ENCODE results near the gene EXPH5.

EXPH5 gene

DNA sequence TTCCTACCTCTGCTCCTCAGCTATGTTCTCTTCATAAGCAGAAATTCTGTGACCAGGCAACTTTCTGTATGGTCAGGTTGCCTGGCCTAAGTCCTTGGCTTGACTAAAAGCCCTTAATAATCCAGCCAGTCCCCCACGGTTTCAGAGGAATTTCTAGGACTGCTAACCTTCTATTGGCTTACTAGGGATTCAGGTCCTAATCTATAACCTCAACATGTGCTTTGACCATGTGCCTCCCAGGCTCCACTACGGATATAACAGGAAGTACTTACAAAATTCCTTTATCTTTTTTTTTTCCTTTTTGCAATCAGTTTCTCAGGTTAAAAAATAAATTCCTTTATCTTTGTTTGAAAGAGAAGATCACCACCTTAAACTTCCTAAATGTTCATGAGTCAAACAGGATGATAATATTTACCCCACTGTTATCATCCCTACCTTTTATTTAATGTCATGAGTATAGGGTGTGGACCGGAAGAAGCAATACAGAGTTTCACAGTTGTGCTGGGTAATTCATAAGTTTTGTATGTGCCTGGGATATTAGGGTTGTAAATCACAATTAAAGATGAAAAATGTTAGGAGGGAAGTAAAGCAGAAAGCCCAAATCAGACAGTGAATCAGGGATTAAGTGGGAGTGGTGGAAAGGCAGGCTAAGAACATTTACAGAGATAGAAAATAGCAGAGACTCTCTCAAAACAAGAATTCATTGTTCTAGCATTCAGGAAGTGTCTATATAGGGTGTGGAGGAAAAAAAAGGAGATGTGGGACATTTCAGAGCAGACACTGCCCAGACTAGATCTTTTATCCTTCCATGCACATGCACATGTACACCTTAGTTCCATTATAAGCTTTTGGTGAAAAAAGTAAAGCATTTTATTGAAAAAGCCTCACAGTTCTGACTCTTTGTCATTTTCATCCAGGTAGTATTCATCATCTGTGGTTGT lies 84.6 kb downstream of the EXPH5 start:
- no peak for DNase-seq

DNA sequence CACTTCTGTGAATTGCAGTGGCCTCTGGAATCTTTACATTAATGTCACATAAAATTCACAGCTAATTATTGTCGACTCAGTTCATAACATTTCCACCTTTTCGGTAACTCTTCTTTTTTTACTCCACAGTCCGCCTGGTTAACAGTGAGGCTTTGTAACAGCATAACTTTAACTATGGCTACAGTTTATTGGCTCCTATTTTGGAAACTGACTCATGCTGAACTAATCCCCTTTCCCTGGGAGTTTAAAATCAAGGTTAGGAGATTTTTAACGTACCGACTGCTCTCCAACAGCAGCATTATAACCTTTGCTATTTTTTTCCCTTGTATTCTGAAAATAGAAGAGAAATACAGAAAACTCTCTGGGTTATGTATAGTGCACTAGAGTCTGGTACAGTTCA lies 92.2 kb downstream of the EXPH5 start:
- no peak for DNase-seq

DNA sequence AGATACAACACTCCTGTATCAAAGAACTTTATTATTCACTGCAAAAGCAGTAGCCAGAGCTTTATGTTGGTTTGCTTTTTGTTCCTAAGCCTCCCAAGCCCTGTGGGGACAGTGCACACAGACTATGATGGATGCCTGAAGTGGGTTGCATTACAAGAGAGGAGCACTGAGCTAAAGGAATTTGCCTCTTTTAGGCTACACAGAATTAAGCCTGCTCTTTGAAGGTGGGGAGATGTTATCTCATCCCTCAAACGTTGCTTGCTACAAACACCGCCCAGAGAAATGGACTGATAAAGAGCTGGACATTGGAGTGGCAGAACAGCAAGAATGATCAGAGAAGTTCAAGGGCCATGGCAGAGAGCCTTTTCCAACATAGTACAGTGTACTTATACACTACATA lies 92.8 kb downstream of the EXPH5 start:
- no peak for DNase-seq

DNA sequence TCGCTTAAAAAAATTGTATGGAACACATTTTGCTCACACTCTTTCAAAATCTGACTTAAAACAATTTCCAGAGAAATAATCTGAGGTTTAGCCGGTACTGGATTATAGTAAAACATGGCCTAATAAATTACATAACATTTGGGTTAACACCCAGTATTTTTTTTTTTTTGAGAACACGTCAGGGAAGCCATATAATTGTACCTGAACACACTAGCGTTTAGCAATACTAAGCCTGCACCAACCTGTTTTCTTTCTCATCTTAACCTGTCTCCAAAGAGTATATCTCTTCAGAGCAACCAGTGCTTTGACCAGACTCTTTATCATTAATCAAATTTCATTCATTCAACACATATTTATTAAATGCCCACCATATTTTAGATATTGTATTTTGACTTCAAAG lies 93.4 kb downstream of the EXPH5 start:
- DNase-seq = no peak

DNA sequence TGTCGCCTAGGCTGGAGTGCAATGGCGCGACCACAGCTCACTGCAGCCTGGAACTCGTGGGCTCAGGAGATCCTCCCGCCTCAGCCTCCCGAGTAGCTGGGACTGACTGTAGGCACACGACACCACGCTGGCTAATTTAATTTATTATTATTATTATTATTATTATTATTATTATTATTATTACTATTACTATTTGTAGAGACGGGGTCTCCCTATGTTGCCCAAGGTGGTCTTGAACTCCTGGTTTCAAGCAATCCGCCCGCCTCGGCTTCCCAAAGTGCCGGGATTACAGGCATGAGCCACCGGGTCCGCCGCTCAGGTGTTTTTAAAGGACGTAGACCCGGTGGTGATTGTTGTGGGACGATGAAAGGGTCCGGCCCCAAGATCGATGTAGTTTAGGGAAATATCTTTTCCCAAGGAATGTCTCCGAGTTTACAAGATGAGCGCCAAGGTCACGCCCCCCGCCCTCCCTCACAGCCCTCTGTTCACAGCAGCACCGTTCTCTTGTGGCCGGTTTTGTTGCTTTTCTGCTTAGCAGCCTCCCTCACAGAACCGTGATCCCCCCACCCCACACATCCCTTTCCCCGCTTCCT lies 94.7 kb downstream of the EXPH5 start:
- DNase-seq = no peak

DNA sequence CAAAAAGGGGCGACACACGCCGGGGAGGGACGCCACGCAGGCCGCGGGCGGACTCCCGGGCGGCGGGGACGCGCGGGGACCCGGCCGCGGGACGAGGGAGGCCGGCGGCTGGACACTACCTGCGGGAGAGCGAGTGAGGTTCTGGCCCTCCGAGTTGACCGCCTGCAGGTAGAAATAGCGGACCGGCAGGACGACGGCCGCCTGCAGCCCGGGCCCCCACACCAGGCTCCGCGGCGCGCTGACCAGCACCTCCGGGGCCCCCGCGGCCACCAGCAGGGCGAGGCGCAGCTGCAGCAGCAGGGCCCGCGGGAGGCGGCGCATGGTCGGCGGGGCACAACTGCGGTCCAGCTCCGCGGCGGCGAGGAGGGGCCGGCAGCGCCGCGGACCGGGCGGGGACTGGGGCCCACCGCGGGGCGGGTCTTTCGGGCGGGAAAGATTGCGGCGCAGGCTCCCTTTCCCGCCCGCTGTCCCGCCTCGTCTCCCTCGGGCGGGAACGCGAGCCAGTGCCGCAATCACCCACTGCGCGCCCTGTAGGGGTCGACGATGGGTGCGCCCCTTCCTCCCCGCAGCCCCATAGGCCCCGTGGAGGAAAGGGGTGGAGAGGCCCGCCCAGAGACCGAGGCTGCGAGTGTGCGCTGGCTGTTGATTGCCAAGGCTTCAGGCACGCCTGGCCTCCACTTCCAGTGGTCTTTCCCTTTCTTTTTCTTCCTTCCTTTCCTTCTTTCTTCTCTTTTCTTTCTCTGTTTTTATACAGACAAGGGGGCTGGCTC lies 95.3 kb downstream of the EXPH5 start, which contains the start of gene POGLUT3:
Gene POGLUT3 (minus strand): TSS at position 339 of the 770 bp plus-strand sequence. CDS start 18 bp downstream, at position 321.
- peak; percentile 14 for DNase-seq

DNA sequence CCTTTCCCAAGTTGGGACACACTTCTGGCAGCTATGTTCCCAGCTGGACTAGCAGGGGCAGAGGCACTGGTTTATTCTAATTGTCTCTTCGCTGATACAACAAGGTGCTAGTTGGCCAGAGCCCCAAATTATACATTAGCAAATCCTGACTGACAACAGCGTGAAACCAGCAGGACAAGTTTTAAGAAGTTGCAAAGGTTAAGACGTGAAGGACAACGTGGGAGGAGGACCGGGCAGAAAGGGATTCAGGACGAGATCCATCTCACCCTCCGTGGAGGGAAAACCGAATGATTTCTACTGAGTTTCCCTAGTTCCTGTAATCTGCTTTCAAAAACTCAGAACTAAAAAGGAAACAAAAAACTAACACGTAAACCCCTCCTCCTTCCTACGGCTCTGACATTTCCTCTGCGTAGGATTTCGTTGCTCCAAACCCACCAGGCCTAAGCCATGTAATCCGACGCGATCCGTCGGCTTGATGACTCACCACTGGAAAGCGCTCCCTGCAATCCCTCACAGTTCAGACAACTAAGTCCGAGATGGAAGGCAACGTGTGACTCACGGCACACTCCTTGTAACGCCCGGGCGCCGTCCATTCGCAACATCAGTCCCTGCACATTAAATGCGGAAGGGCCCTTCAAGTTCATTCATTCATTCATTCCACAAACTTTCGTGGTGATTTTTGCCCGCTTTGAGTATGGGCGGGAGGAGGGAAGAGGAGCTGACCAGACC lies 96.1 kb downstream of the EXPH5 start:
- DNase-seq = peak; percentile 63

DNA sequence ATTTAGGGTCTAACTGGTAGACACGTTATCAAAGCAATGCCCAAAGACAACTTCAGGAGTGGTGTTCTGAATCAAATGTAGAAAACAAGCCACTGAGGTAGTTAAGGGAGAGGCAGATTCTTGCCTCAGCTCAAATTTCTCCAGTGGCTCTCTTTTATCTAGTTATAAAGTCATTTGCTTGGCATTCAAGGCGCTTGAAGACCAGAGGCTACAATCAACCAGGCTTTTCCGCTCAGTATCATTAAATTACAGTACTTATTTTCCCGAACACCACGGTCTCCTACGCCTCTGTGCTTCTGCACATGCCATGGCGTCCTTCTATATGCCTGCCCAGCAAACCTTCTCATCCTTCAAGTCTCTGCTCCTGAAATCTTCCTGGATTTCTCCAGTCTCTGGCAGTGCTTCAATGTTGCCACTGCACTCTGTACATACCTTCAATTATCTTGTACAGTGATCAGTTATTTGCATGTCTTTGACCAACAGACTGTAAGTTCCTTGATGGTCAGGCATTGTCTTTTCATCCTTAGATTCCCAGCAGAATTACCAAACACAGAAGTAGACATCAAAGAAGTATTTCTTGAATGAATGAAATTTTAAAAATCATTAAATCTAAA lies 96.8 kb downstream of the EXPH5 start:
- DNase-seq = no peak

DNA sequence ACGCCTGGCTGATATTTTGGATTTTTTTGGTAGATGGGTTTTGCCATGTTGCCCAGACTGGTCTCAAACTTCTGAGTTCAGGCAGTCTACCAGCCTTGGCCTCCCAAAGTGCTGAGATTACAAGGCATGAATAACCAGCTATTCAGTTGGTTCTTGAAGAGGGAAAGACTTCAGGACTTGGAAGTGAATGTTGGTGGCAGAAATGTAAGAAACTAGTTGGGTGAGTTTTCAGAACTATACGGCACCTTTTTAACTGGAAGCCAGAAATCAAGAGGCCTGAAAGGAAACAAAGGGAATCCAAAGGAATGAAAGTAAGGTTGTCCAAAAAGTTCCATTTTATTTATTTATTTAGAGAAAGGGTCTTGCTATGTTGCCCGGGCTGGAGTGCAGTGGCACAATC lies 98.2 kb downstream of the EXPH5 start:
- DNase-seq = no peak

DNA sequence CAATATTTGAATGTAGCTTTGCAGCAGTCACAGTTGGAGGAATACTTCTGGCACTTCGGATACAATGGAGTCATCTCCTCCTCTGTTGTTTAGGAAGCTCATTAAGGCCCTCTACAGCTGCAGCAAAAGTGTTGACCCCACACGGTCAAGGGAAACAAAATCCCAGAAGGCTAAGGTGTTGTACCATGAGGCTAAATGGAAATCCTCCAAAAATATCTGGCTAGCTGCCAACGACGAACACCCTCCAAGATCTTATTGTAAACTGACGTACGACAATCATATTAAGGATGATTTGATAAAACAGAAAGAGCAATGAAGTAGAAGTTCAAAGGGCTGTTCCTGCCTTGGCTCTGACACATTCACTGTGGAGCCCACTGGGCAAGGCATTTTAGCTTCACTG lies 99.4 kb downstream of the EXPH5 start:
- DNase-seq = no peak

DNA sequence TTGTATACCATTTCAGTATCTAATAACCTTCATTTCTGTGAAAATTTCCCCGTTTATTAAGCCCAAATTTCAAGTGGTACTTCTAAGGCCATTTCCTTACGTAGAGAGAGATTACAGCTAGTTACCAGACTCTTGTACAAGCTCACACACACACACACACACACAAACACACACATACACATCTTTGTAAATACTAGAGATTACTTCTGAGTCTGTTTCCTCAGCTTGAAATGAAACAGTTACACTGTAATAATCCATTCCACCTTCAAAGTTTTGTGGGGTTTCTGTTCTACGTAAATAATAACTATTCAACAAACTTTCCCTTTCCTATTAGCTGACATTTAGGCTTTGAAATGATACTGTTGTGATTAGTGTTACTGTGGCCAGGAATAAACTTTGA lies 101.6 kb downstream of the EXPH5 start:
- DNase-seq = no peak

DNA sequence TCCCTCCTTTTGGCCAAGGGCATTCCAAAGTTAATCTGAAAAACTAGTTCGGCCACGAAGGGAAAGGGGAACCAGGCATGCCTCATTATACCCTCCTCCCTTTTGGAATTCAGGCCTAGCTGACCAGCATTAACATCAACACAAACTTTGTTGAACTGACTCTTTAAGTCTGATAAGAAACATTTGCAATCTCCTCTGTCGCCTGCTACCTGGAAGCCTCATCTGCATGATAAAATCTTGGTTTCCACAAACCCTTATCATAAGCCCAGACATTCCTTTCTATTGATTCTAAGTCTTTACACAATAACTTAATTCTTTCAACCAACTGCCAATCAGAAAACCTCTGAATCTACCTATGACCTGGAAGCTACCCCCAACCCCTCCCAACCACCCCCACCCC lies 106.7 kb downstream of the EXPH5 start:
- DNase-seq = no peak

DNA sequence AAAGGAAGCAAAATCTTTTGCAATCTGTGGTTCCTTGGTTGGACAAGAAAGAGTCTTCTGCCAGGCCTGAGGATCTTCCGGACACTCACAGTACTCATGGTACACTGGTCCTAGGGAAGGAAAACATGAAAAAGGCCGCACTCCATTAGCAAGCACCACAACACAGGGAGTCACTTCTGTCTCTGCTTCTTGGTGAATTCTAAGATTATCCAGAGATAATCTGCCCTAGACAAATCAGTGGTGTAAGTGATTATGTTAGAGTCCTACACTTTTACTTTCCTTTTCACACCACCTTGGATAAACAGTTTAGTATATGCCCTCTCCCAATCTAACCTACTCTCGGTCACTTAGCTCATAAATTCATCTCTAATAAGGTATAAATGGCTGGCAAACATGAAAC lies 107.2 kb downstream of the EXPH5 start:
- DNase-seq = no peak

DNA sequence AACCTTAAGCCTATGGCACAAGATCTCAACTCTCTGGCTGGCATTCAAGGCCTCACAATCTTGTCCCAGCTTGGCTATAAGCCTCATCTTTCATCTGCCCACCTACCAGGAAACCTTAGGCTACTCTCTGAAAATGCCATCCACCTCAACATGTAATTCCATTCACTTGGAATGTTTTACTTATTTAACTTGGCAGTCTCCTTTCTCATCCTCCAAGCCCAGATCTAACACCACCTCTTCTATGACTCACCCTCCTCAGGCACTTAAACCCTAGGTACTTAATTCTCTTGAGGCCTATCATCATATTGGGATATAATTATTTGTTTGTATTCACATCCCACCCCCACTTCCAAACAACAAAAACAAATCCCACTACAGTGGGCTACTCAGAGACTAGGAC lies 110.4 kb downstream of the EXPH5 start:
- no peak for DNase-seq

DNA sequence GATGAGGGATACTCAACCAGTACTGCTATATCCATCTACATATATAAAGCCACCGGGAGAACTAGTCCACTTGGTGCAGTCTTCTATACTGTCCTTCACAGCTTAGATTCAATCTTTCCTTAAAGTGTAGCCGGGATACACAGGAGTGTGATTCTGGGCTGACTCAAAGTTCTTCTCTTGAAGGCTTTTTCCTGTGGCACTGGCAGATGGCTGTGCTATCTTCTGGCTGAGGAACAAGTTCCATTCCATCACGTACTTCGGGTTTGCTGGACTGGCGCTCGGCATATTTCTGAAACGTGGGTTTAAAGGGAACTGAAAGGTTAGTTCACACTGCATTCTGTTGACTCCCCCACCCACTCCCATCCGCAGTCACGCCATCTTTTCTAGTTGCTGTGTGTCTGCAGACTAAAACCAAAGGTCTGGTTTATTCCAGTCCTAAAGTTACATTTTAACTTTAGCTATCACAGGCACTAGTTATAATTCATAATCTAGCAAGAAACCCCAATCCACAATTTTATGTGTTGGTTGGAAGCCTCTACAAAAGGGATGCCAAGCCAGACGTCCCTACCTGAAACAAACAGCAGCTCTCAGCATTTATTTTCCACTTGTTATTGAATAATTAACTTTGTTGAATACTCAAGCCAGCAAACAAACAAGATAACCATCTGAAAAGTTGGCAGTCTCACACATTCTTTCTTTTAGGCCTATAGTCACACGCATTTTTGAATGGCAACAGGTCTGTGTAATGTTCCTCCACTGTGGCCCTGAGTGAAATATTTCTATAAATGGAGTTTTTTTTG lies 118.7 kb downstream of the EXPH5 start:
- DNase-seq = no peak

DNA sequence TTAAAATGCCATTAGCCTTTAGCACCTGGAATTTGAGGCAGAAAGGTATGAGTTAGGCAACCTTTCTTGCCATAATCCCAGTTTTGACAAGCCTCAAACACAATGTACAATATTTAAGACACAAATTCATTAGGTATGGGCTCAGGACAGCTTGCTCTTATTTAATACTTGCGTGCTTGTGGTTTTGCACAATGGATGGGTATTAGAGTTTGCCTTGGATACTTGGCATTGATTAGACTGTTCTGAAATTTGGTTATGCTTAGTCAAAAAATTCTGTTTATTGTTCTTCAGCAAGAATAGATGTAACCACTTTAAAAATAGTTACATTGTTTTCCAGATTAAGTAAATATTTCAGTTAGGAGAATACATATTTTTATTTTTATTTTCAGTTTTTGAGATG lies 120.9 kb downstream of the EXPH5 start:
- DNase-seq = no peak

DNA sequence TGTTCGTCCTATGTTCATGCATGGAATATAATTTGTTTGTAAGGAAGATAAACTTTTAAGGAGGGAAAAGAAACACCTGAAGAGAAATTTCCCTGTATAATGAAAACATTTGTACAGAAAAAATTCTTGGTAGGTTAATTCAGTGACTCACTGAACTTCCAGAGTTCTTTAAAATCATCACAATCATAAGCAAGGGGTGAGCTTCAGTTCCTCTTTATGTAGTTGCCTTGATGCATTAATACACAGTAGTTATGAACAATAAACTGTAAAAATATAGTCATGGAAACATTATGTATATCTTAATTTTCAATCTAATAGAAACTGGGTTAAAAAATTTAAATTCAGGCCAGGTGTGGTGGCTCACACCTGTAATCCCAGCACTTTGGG lies 125.1 kb downstream of the EXPH5 start:
- DNase-seq = no peak

DNA sequence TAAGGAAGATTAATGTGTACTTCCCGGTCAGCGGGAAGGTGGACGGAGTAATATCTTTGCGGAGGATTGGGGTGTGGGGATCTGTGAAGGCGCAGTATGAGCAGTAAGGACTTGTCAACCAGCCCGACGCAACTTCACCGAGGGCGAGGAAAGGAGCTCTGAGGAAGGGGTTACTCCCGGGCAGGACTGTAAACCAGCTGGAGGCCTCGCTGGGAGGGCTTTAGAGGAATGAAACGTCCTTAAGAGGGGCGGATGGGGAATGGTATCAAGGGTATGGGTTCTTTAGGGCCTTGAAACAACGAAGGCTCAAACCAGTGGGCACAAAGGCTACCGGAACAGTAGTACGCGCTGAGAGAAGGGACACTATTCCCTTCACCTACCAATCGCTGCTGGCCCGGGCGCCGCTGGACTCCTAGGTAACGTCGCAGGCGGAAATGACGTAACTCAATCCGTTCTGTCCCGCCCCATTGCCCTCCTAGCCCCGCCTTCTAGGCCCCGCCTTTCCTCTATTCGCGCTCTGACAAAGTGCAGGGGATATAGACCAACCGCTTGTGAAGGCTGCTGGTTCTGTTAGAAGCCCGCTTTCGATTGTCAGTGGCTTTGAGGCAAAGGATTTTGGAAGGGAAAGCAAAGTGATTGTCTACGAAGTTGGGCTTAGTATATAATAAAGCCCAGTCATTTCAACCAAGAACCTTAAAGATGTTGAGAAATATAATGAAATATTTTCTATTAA lies 126.3 kb downstream of the EXPH5 start, which contains the start of gene C11orf65:
Gene C11orf65 (minus strand): TSS at position 439 of the 733 bp plus-strand sequence. CDS start 5,970 bp downstream, outside the sequence.
- peak; percentile 88 for DNase-seq

DNA sequence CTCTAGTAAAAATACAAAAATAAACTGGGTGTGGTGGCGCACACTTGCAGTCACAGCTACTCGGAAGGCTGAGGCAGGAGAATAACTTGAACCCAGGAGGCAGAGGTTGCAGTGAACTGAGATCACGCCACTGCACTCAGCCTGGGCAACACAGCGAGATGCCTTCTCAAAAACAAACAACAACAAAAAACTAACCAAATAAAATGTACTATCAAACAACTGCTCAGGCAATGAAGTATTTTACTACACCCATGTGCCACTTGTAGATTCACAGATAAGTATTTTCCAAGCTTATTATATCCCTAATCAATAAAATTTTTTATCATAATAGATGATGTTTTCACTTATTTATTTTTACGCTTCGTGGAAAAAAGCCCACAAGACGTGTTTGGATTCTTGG lies 127.2 kb downstream of the EXPH5 start:
- no peak for DNase-seq
